HEK293 (cell line): Measurements from ENCODE around the gene HNRNPA2B1.

ENCODE experiments used
- KLF9 ChIP-seq: fragments of 450-650 bp; formaldehyde crosslinking; IDR thresholded peaks from 2 replicates; pipeline ENCODE4 v1.5.1; 2016; ENCODE audit warnings: missing biosample characterization, missing genetic modification characterization, low read depth
- SP2 ChIP-seq: fragments of 450-650 bp; formaldehyde crosslinking; IDR thresholded peaks from 2 replicates; pipeline ENCODE4 v1.5.1; 2016; ENCODE audit warnings: missing biosample characterization, missing genetic modification characterization
- ZBTB8A ChIP-seq: fragments of 450-650 bp; formaldehyde crosslinking; IDR thresholded peaks from 2 replicates; pipeline ENCODE4 v1.5.1; 2016; ENCODE audit warnings: missing biosample characterization, missing genetic modification characterization
- ZFHX2 ChIP-seq: fragments of 450-650 bp; formaldehyde crosslinking; conservative IDR thresholded peaks from 2 replicates; pipeline ENCODE4 v1.5.1; 2016; ENCODE audit warnings: missing biosample characterization, missing genetic modification characterization
- ZFP69B ChIP-seq: fragments of 450-650 bp; formaldehyde crosslinking; IDR thresholded peaks from 2 replicates; pipeline ENCODE4 v1.5.1; 2016; ENCODE audit warnings: missing biosample characterization, missing genetic modification characterization
- ZNF112 ChIP-seq: fragments of 450-650 bp; formaldehyde crosslinking; IDR thresholded peaks from 2 replicates; pipeline ENCODE4 v1.5.0; 2017; ENCODE audit warnings: missing biosample characterization, missing genetic modification characterization
- ZNF175 ChIP-seq: fragments of 450-650 bp; formaldehyde crosslinking; IDR thresholded peaks from 2 replicates; pipeline ENCODE4 v1.5.1; 2016; ENCODE audit warnings: missing biosample characterization, missing genetic modification characterization
- ZNF184 ChIP-seq: fragments of 450-650 bp; IDR thresholded peaks from 2 replicates; pipeline ENCODE4 v1.5.1; 2018; ENCODE audit warnings: missing biosample characterization, mild to moderate bottlenecking, missing genetic modification characterization
- ZNF324 ChIP-seq: fragments of 450-650 bp; formaldehyde crosslinking; IDR thresholded peaks from 2 replicates; pipeline ENCODE4 v1.5.1; 2016; ENCODE audit warnings: missing biosample characterization, missing genetic modification characterization
- ZNF416 ChIP-seq: fragments of 450-650 bp; formaldehyde crosslinking; IDR thresholded peaks from 2 replicates; pipeline ENCODE4 v1.5.1; 2016; ENCODE audit warnings: missing biosample characterization, missing genetic modification characterization
- ZNF510 ChIP-seq: fragments of 450-650 bp; formaldehyde crosslinking; IDR thresholded peaks from 2 replicates; pipeline ENCODE4 v1.5.1; 2018; ENCODE audit warnings: mild to moderate bottlenecking, missing genetic modification characterization, missing biosample characterization; ENCODE audit not compliant: insufficient replicate concordance
- ZNF529 ChIP-seq: fragments of 450-650 bp; formaldehyde crosslinking; IDR thresholded peaks from 2 replicates; pipeline ENCODE4 v1.5.1; 2017; ENCODE audit warnings: missing genetic modification characterization, missing biosample characterization; ENCODE audit not compliant: insufficient replicate concordance
- ZNF571 ChIP-seq: fragments of 450-650 bp; formaldehyde crosslinking; IDR thresholded peaks from 2 replicates; pipeline ENCODE4 v1.5.0; 2017; ENCODE audit warnings: missing biosample characterization, missing genetic modification characterization
- ZNF596 ChIP-seq: fragments of 450-650 bp; IDR thresholded peaks from 2 replicates; pipeline ENCODE4 v1.5.0; 2018; ENCODE audit warnings: missing biosample characterization, mild to moderate bottlenecking, missing genetic modification characterization, moderate library complexity
- ZNF664 ChIP-seq: fragments of 450-650 bp; formaldehyde crosslinking; IDR thresholded peaks from 2 replicates; pipeline ENCODE4 v1.5.1; 2016; ENCODE audit warnings: missing biosample characterization, missing genetic modification characterization
- ZNF670 ChIP-seq: fragments of 450-650 bp; formaldehyde crosslinking; IDR thresholded peaks from 2 replicates; pipeline ENCODE4 v1.5.1; 2016; ENCODE audit warnings: missing biosample characterization, missing genetic modification characterization, low read depth
- ZNF76 ChIP-seq: fragments of 450-650 bp; formaldehyde crosslinking; IDR thresholded peaks from 2 replicates; pipeline ENCODE4; 2016; ENCODE audit warnings: low read depth, missing biosample characterization, missing genetic modification characterization, borderline replicate concordance
- ZNF843 ChIP-seq: fragments of 450-650 bp; formaldehyde crosslinking; IDR thresholded peaks from 2 replicates; pipeline ENCODE4 v1.5.1; 2016; ENCODE audit warnings: missing biosample characterization, missing genetic modification characterization
- TF ChIP-seq, protein P1 (sequence below): fragments of 450-650 bp; formaldehyde crosslinking; IDR thresholded peaks from 2 replicates; pipeline ENCODE4 v1.5.1; 2016; ENCODE audit warnings: missing biosample characterization, missing genetic modification characterization
- TF ChIP-seq, protein P2 (sequence below): fragments of 450-650 bp; formaldehyde crosslinking; optimal IDR thresholded peaks from 2 replicates; pipeline ENCODE3; 2016; ENCODE audit warnings: missing biosample characterization, mild to moderate bottlenecking, missing genetic modification characterization
- TF ChIP-seq, protein P3 (sequence below): fragments of 450-650 bp; formaldehyde crosslinking; IDR thresholded peaks from 2 replicates; pipeline ENCODE4 v1.5.1; 2017; ENCODE audit warnings: missing biosample characterization, missing genetic modification characterization
- TF ChIP-seq, protein P4 (sequence below): fragments of 450-650 bp; formaldehyde crosslinking; IDR thresholded peaks from 2 replicates; pipeline ENCODE4 v1.5.1; 2016; ENCODE audit warnings: missing biosample characterization, missing genetic modification characterization
- TF ChIP-seq, protein P5 (sequence below): fragments of 450-650 bp; formaldehyde crosslinking; IDR thresholded peaks from 2 replicates; pipeline ENCODE4 v1.5.1; 2017; ENCODE audit warnings: missing biosample characterization, missing genetic modification characterization
- TF ChIP-seq, protein P6 (sequence below): fragments of 450-650 bp; formaldehyde crosslinking; conservative IDR thresholded peaks from 2 replicates; pipeline ENCODE4 v1.5.1; 2016; ENCODE audit warnings: low read depth, missing biosample characterization, missing genetic modification characterization
- TF ChIP-seq, protein P7 (sequence below): fragments of 450-650 bp; formaldehyde crosslinking; IDR thresholded peaks from 2 replicates; pipeline ENCODE4 v1.5.1; 2016; ENCODE audit warnings: missing biosample characterization, missing genetic modification characterization

Gene HNRNPA2B1

DNA sequence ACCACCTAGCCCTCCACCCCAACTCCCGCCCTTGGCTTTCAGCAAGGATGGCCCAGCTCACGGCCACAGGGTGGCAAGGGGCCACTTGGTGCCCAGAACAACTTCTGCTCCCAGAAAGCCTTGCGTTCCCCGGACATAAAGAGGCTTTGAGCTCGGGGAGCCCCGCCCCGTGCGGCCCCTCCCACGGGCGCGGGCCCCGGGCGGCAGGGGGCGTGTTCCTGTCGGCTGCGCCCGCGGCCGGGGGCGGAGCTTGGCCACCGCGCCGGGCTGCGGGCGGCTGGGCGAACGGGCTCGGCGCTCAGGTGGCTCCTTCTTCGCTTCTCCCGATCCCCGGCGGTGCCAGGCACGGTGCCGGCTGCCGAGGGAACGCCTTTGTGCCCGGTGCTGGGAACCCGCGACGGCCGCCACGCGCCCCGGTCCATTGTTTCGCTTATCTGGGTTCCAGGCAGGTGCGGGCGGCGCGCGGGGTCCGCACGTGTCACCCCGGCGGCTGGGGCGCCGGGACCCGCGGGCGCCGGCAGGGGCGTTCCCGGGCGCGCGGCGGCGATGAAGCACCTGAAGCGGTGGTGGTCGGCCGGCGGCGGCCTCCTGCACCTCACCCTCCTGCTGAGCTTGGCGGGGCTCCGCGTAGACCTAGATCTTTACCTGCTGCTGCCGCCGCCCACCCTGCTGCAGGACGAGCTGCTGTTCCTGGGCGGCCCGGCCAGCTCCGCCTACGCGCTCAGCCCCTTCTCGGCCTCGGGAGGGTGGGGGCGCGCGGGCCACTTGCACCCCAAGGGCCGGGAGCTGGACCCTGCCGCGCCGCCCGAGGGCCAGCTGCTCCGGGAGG, 48.4 kb downstream of the HNRNPA2B1 start, which contains the start of gene NFE2L3 (continued):
- TF ChIP-seq, protein P1, sequence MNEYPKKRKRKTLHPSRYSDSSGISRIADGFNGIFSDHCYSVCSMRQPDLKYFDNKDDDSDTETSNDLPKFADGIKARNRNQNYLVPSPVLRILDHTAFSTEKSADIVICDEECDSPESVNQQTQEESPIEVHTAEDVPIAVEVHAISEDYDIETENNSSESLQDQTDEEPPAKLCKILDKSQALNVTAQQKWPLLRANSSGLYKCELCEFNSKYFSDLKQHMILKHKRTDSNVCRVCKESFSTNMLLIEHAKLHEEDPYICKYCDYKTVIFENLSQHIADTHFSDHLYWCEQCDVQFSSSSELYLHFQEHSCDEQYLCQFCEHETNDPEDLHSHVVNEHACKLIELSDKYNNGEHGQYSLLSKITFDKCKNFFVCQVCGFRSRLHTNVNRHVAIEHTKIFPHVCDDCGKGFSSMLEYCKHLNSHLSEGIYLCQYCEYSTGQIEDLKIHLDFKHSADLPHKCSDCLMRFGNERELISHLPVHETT (tag by site-specific recombination), result no peak
- TF ChIP-seq ZNF112 (tag by site-specific recombination) (no peak), SP2 (tag by site-specific recombination) (peak; percentile 39; the same call in 1 of the 2 replicates), ZFP69B (tag by site-specific recombination) (no peak), ZNF416 (tag by site-specific recombination) (no peak), ZNF571 (tag by site-specific recombination) (no peak), ZNF184 (tag by site-specific recombination) (no peak), KLF9 (peak; percentile 61; the same call in 1 of the 2 replicates), ZNF175 (tag by site-specific recombination) (no peak), ZNF670 (no peak), ZNF664 (tag by site-specific recombination) (no peak), ZNF596 (tag by site-specific recombination) (no peak), ZBTB8A (tag by site-specific recombination) (peak; percentile 89), ZNF76 (peak; percentile 73), ZNF324 (tag by site-specific recombination) (no peak), ZNF510 (tag by site-specific recombination) (no peak), ZNF529 (tag by site-specific recombination) (no peak), ZNF843 (tag by site-specific recombination) (no peak), ZFHX2 (tag by site-specific recombination) (peak; percentile 39; the same call in 1 of the 2 replicates)
- TF ChIP-seq, protein P2, sequence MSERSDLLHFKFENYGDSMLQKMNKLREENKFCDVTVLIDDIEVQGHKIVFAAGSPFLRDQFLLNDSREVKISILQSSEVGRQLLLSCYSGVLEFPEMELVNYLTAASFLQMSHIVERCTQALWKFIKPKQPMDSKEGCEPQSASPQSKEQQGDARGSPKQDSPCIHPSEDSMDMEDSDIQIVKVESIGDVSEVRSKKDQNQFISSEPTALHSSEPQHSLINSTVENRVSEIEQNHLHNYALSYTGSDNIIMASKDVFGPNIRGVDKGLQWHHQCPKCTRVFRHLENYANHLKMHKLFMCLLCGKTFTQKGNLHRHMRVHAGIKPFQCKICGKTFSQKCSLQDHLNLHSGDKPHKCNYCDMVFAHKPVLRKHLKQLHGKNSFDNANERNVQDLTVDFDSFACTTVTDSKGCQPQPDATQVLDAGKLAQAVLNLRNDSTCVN (tag by site-specific recombination), result peak; percentile 70
- TF ChIP-seq, protein P3, sequence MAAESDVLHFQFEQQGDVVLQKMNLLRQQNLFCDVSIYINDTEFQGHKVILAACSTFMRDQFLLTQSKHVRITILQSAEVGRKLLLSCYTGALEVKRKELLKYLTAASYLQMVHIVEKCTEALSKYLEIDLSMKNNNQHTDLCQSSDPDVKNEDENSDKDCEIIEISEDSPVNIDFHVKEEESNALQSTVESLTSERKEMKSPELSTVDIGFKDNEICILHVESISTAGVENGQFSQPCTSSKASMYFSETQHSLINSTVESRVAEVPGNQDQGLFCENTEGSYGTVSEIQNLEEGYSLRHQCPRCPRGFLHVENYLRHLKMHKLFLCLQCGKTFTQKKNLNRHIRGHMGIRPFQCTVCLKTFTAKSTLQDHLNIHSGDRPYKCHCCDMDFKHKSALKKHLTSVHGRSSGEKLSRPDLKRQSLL, result no peak
- TF ChIP-seq, protein P4, sequence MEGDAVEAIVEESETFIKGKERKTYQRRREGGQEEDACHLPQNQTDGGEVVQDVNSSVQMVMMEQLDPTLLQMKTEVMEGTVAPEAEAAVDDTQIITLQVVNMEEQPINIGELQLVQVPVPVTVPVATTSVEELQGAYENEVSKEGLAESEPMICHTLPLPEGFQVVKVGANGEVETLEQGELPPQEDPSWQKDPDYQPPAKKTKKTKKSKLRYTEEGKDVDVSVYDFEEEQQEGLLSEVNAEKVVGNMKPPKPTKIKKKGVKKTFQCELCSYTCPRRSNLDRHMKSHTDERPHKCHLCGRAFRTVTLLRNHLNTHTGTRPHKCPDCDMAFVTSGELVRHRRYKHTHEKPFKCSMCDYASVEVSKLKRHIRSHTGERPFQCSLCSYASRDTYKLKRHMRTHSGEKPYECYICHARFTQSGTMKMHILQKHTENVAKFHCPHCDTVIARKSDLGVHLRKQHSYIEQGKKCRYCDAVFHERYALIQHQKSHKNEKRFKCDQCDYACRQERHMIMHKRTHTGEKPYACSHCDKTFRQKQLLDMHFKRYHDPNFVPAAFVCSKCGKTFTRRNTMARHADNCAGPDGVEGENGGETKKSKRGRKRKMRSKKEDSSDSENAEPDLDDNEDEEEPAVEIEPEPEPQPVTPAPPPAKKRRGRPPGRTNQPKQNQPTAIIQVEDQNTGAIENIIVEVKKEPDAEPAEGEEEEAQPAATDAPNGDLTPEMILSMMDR (tag by site-specific recombination), result peak; percentile 46; the same call in 1 of the 2 replicates
- TF ChIP-seq, protein P5, sequence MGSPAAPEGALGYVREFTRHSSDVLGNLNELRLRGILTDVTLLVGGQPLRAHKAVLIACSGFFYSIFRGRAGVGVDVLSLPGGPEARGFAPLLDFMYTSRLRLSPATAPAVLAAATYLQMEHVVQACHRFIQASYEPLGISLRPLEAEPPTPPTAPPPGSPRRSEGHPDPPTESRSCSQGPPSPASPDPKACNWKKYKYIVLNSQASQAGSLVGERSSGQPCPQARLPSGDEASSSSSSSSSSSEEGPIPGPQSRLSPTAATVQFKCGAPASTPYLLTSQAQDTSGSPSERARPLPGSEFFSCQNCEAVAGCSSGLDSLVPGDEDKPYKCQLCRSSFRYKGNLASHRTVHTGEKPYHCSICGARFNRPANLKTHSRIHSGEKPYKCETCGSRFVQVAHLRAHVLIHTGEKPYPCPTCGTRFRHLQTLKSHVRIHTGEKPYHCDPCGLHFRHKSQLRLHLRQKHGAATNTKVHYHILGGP (tag by site-specific recombination), result no peak
- TF ChIP-seq, protein P6, sequence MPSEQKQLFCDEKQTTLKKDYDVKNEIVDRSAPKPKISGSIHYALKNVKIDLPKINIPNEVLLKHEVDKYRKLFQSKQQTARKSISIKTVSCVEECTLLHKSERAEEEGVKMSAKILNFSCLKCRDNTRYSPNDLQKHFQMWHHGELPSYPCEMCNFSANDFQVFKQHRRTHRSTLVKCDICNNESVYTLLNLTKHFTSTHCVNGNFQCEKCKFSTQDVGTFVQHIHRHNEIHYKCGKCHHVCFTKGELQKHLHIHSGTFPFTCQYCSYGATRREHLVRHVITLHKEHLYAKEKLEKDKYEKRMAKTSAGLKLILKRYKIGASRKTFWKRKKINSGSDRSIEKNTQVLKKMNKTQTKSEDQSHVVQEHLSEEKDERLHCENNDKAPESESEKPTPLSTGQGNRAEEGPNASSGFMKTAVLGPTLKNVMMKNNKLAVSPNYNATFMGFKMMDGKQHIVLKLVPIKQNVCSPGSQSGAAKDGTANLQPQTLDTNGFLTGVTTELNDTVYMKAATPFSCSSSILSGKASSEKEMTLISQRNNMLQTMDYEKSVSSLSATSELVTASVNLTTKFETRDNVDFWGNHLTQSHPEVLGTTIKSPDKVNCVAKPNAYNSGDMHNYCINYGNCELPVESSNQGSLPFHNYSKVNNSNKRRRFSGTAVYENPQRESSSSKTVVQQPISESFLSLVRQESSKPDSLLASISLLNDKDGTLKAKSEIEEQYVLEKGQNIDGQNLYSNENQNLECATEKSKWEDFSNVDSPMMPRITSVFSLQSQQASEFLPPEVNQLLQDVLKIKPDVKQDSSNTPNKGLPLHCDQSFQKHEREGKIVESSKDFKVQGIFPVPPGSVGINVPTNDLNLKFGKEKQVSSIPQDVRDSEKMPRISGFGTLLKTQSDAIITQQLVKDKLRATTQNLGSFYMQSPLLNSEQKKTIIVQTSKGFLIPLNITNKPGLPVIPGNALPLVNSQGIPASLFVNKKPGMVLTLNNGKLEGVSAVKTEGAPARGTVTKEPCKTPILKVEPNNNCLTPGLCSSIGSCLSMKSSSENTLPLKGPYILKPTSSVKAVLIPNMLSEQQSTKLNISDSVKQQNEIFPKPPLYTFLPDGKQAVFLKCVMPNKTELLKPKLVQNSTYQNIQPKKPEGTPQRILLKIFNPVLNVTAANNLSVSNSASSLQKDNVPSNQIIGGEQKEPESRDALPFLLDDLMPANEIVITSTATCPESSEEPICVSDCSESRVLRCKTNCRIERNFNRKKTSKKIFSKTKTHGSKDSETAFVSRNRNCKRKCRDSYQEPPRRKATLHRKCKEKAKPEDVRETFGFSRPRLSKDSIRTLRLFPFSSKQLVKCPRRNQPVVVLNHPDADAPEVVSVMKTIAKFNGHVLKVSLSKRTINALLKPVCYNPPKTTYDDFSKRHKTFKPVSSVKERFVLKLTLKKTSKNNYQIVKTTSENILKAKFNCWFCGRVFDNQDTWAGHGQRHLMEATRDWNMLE, result 0 out of 2 replicates have a peak, but pooled peaks have one; percentile 44
- TF ChIP-seq, protein P7, sequence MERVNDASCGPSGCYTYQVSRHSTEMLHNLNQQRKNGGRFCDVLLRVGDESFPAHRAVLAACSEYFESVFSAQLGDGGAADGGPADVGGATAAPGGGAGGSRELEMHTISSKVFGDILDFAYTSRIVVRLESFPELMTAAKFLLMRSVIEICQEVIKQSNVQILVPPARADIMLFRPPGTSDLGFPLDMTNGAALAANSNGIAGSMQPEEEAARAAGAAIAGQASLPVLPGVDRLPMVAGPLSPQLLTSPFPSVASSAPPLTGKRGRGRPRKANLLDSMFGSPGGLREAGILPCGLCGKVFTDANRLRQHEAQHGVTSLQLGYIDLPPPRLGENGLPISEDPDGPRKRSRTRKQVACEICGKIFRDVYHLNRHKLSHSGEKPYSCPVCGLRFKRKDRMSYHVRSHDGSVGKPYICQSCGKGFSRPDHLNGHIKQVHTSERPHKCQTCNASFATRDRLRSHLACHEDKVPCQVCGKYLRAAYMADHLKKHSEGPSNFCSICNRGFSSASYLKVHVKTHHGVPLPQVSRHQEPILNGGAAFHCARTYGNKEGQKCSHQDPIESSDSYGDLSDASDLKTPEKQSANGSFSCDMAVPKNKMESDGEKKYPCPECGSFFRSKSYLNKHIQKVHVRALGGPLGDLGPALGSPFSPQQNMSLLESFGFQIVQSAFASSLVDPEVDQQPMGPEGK (tag by site-specific recombination), result 0 out of 2 replicates have a peak, but pooled peaks have one; percentile 23
